Activated T-helper 2 cell treated with anti-CD3 and anti-CD28 coated beads, Interferon-gamma antibody, Interleukin-2, Interleukin-4, amounts not matched to agents 10 μg/mL and 5 μg/mL and 100 μg/mL, durations not matched to agents 14 hours and 24 hours and 36 hours (primary cell): ENCODE measurements around the gene AKAP13. TPM values are rescaled to one million over a fixed set of nuclear protein-coding genes. Genes with fewer than 3 reads are reported as not detected.

ENCODE experiments used
- DNase-seq: peaks from one replicate; pipeline ENCODE4 v3.0.0; 2021; ENCODE audit warnings: low spot score
- H3K27ac Mint-ChIP-seq: one replicate; pipeline ENCODE4 v1.8.0; 2021; ENCODE audit warnings: mixed read lengths
- H3K27me3 Mint-ChIP-seq: one replicate; pipeline ENCODE4 v1.8.0; 2021; ENCODE audit warnings: low read depth, mixed read lengths
- H3K36me3 Mint-ChIP-seq: one replicate; pipeline ENCODE4 v1.8.0; 2021; ENCODE audit warnings: low read depth, mixed read lengths
- H3K4me1 Mint-ChIP-seq: one replicate; pipeline ENCODE4 v1.8.0; 2021; ENCODE audit warnings: low read depth, mixed read lengths
- H3K4me3 Mint-ChIP-seq: one replicate; pipeline ENCODE4 v1.8.0; 2021; ENCODE audit warnings: low read depth, mild to moderate bottlenecking, moderate library complexity, mixed read lengths
- H3K9me3 Mint-ChIP-seq: one replicate; pipeline ENCODE4 v1.8.0; 2021; ENCODE audit warnings: mixed read lengths
- intact Hi-C: fragments of 100-400 bp; cut with micrococcal nuclease; formaldehyde crosslinking; loops from one replicate; pipeline ENCODE4 v1.15.1; 2023
- total RNA-seq: library from RNA; stranded (reverse); gene quantifications from 2 replicates; pipeline ENCODE4 v1.2.3, GENCODE V29; 2022

AKAP13 gene
- total RNA-seq, 1 donor from 2014 or later: 92.1 TPM

DNA sequence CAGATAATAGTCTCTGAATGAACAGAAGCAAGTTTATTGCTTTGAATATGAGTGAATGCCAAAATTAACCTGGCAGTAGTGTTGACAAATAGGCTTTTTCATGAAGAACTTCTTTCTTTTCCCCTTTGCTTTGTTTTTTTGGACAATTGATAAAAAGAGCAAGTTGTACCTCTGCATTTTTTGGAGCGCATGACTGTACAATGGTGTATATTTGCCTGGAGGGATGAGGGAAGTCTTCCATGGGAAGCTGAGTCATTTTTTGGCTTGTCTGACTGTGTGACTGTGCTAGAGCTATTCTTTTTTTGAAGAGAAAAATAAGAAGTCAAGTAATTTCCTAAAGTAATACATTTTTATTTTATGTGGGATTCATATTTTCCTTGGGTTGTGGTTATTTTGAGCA, 227.4 kb downstream of the AKAP13 start:
- peak overlapping the region; percentile 68 for H3K27ac Mint-ChIP-seq
- DNase-seq: no peak
- no peaks in the 10 kb centered on the region for H3K27me3 Mint-ChIP-seq
- peaks cover 35% of the 10 kb centered on the region for H3K36me3 Mint-ChIP-seq
- peaks cover 26% of the 10 kb centered on the region for H3K4me1 Mint-ChIP-seq
- no peaks in the 10 kb centered on the region for H3K9me3 Mint-ChIP-seq
- intact Hi-C loops: no loop called here
- no peak overlapping the region for H3K4me3 Mint-ChIP-seq

DNA sequence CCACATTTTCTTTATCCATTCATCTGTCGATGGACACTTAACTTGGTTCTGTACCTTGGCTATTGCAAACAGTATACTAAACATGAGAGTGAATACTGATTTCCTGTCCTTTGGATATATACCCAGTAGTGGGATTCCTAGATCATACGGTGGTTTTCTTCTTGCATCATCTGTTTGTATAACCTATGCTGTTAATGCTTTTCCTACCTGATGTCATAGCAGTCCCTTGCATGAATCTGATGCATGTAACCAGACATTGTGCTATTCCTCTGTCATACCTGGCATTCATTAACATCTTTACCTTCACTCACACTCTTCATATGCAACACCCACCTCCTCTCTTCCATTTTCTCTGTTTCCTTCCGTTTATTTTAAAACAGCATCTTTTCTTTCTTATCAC, 229.1 kb downstream of the AKAP13 start:
- Mint-ChIP-seq H3K4me3 (no peak overlapping the region), H3K27ac (no peak overlapping the region), H3K4me1 (peaks cover 24% of the 10 kb centered on the region), H3K36me3 (peaks cover 30% of the 10 kb centered on the region), H3K9me3 (no peaks in the 10 kb centered on the region), H3K27me3 (no peaks in the 10 kb centered on the region)
- intact Hi-C loops: no loop called here
- no peak for DNase-seq

DNA sequence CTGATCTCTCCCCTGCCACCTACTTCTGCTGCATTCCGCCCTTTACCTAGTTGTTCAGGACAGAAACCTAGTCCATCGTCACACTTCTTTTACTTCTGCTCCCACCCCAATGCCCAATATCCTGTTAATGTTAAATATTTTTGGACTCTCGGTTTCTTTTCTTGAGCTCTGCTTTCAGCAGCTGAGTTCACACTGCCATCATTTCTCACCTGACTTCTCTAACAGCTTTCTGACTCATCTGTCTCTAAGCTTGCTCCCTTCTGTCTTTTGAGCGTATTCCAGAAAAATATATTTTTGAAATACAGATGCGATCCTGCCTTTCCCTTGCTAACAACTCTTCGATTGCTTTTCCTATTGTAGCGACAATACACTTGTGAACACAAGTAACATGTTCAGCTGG, 231.0 kb downstream of the AKAP13 start:
- H3K27ac Mint-ChIP-seq: no peak overlapping the region
- H3K4me3 Mint-ChIP-seq: no peak overlapping the region
- H3K4me1 Mint-ChIP-seq: peaks cover 32% of the 10 kb centered on the region
- peaks cover 29% of the 10 kb centered on the region for H3K36me3 Mint-ChIP-seq
- H3K27me3 Mint-ChIP-seq: no peaks in the 10 kb centered on the region
- no peaks in the 10 kb centered on the region for H3K9me3 Mint-ChIP-seq
- no peak for DNase-seq
- intact Hi-C loops: no loop called here

DNA sequence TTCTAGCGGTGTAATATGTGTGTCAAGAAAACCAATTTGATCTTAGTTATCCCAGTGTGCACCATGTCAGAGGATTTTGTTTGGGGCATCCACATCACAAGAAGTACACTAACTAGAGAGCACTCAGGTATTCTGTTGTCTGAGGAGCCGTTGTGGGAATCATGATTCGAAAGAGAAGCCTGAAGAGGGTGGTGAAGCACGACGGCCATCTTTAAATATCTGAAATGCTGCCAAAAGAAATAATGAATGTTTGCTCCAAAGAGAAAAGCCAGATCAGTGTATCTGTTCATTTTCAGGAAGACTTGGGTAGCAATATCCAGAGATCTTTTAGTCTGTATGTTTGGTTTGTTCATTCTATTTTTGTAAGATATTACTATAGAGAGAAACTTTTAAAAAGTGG, 233.7 kb downstream of the AKAP13 start:
- Mint-ChIP-seq H3K4me3 (no peak overlapping the region), H3K36me3 (peaks cover 16% of the 10 kb centered on the region), H3K9me3 (no peaks in the 10 kb centered on the region), H3K27ac (no peak overlapping the region), H3K4me1 (peaks cover 20% of the 10 kb centered on the region), H3K27me3 (no peaks in the 10 kb centered on the region)
- no peak for DNase-seq
- intact Hi-C loops: no loop called here

DNA sequence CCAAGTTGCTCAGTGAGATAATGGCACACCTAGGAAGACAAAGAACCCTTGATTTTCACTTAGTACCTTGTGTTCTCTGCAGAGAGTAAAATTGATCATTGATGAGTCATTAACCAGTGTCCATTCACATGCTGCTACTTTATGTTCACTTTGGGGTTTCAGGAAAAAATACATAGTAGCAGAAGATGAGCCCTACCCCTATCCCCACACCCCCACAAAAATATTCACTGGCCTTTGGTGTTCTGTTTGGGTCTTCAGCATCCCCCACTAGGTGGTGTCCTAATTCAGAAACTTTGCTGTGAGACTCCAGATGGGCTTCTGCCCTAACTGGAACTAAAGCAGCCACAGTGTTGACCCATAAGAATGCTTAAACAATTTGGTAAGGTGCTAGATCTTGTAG, 235.5 kb downstream of the AKAP13 start:
- Mint-ChIP-seq H3K27me3 (no peaks in the 10 kb centered on the region), H3K27ac (peak overlapping the region; percentile 28), H3K36me3 (peaks cover 15% of the 10 kb centered on the region), H3K9me3 (no peaks in the 10 kb centered on the region), H3K4me1 (peaks cover 20% of the 10 kb centered on the region), H3K4me3 (no peak overlapping the region)
- no peak for DNase-seq
- intact Hi-C loops: loop anchor here (5.0 kb wide), 3 partner anchors 71 to 176 kb away; partner anchors contain the start of gene KLHL25

DNA sequence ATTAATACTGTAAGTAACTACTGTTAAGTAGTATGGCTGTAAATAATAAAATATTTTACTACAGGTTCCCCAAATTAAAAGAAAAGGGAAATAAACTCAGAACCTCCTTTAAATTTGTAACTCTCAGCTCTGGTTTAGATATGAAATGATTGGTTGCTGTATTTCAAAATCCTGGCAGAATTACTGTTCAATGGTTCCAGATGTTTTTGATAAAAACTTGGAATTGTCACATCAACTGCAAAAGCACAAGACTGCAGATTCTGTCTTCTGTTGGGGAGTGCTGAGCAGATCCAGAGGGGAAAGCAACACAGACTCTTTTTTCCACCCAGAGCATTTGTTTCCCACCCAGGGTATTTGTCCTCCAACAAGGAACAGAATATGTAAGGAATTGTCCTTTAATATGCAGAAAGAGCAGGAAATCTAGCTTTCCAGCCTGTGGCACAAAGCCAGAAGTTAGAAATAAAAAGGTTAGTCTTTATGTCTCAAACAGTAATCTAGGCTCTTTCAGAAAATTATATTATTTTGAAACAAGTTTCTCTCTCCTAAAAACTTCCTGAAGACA, 236.2 kb downstream of the AKAP13 start:
- H3K4me3 Mint-ChIP-seq: no peak overlapping the region
- H3K36me3 Mint-ChIP-seq: peaks cover 8% of the 10 kb centered on the region
- intact Hi-C loops: loop anchor here (5.0 kb wide), 3 partner anchors 71 to 176 kb away; partner anchors contain the start of gene KLHL25
- no peaks in the 10 kb centered on the region for H3K27me3 Mint-ChIP-seq
- no peak overlapping the region for H3K27ac Mint-ChIP-seq
- no peak for DNase-seq
- H3K9me3 Mint-ChIP-seq: no peaks in the 10 kb centered on the region
- H3K4me1 Mint-ChIP-seq: peaks cover 14% of the 10 kb centered on the region

DNA sequence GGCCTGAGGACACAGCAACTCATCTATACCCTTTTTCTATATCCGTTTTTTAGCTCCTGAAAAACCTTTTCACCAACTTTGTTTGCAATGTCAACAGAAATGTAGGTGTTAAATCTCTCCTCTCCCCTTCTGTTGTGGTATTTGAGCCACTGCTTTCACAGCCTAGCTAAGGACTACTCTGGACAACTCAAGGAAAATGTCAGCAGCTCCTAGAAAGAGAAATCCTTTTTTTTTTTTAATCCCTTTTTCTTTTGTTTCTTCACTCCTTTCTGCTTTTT, 237.8 kb downstream of the AKAP13 start:
- no peak for DNase-seq
- H3K36me3 Mint-ChIP-seq: peaks cover 10% of the 10 kb centered on the region

DNA sequence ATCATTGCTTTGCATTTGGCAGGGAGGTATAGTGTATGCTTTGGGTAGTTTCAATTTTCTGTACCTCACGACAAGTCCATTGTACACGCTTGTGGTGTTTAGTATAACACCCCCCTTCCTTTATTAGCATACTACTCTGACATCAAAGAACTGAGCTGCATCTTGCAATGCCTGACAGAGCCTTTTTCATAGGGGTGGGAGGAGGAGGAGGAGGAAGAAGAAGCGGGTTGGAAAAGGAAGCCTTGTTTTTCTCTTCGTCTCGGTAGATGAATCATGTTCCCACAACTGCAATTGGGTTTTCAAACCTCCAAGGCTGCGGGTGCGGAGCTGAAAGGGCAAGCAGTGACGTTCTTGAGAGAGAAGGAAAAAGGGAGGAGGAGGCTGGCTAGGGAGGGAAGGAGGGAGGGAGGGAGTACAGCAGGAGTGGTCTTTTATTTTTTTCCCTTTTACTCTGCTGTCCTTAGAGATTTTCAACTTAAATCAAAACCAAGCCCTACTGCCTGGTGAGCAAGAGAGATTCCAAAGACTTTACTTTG, 238.6 kb downstream of the AKAP13 start:
- H3K27me3 Mint-ChIP-seq: no peaks in the 10 kb centered on the region
- intact Hi-C loops: loop anchor here (1.0 to 5.0 kb wide), 7 partner anchors 28 to 173 kb away; partner anchors contain the start of gene KLHL25
- no peak overlapping the region for H3K27ac Mint-ChIP-seq
- H3K36me3 Mint-ChIP-seq: peaks cover 15% of the 10 kb centered on the region
- peaks cover 31% of the 10 kb centered on the region for H3K4me1 Mint-ChIP-seq
- H3K4me3 Mint-ChIP-seq: no peak overlapping the region
- H3K9me3 Mint-ChIP-seq: no peaks in the 10 kb centered on the region
- DNase-seq: peak; percentile 33

More for the DNA sequence above, 237.8 kb downstream of the AKAP13 start:
- Mint-ChIP-seq H3K27me3 (no peaks in the 10 kb centered on the region), H3K4me3 (no peak overlapping the region), H3K27ac (no peak overlapping the region), H3K9me3 (no peaks in the 10 kb centered on the region), H3K4me1 (peaks cover 23% of the 10 kb centered on the region)
- intact Hi-C loops: loop anchor here (2.0 to 5.0 kb wide), 6 partner anchors 29 to 174 kb away; partner anchors contain the start of gene KLHL25

DNA sequence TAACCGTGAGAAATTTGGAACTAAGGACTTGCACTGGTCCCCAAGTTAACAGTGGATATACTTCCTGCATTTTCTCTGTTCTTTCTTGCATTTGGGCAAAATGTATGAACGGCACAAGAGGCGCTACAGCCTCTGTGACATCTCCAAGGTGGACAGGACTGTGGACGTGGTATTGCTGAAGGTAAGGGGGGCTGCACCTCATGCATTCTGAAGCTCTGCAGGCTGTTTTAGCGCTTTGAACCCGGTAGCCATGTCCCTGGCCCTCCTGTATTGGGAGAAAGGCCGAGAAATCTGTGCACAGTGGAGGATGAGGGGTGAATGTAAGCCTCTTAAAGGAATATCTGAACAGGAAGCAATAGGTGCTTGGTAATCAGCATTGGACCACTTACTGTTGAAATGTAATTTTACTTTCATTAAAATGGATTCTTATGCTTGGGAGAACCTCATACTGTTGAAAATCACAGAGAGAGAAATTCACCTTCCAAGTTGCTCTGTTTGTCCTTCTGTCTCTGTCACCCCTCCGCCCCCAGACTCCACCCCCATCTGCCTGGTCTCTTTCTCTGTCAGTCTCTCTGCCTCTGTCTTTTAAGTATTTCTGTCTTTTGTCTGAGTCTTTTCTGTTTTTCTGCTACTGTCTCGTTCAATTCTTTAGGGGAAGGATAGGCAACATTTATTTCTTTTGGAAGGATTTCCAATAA, 239.7 kb downstream of the AKAP13 start:
- H3K9me3 Mint-ChIP-seq: no peaks in the 10 kb centered on the region
- no peak overlapping the region for H3K27ac Mint-ChIP-seq
- H3K27me3 Mint-ChIP-seq: no peaks in the 10 kb centered on the region
- H3K4me1 Mint-ChIP-seq: peaks cover 42% of the 10 kb centered on the region
- intact Hi-C loops: loop anchor here (1.0 to 5.0 kb wide), 8 partner anchors 23 to 172 kb away; partner anchors contain the start of gene KLHL25
- peaks cover 21% of the 10 kb centered on the region for H3K36me3 Mint-ChIP-seq
- DNase-seq: no peak
- H3K4me3 Mint-ChIP-seq: no peak overlapping the region

DNA sequence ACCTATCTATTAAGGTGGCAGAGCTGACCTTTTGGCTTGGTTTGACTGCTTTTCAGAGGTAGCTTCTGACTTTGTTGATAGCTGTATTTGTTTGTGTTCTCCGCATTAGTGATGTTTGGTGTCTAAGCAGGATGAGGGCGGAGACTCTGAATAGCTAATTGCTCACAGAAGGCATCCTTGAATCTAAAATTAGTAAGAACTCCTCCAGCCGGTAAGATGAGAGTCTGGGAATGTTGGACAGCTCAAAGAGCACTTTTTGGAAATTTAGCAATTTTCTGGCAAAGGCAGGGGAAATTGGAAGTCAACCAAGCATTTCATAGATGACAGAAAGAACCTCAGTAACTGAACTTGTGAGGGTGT, 240.3 kb downstream of the AKAP13 start:
- Mint-ChIP-seq H3K4me3 (no peak overlapping the region), H3K27ac (no peak overlapping the region), H3K9me3 (no peaks in the 10 kb centered on the region), H3K4me1 (peaks cover 44% of the 10 kb centered on the region), H3K36me3 (peaks cover 26% of the 10 kb centered on the region), H3K27me3 (no peaks in the 10 kb centered on the region)
- intact Hi-C loops: loop anchor here (2.0 kb wide), 1 partner anchor 24 kb away; no protein-coding TSS in a partner anchor
- DNase-seq: no peak

DNA sequence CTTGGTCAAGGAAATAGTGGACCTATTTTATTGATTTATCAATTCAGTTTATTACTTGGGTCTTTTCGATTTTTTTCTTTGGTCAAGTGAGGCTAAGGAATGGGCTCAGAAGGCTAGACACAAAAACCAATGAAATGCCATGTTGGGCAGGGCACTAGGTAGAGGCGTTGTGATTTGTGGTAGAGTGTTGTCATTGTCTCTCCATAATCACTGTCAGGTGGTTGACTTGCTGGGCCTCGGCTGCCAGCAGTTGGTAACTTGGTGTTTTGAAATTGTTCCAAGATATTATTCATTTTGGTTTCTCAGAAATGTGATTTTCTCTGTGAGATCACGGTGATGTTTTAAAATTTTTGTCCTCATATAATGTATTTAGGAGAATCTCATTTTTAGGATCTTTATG, 240.7 kb downstream of the AKAP13 start:
- H3K4me3 Mint-ChIP-seq: no peak overlapping the region
- H3K9me3 Mint-ChIP-seq: no peaks in the 10 kb centered on the region
- intact Hi-C loops: loop anchor here (2.0 kb wide), 1 partner anchor 24 kb away; no protein-coding TSS in a partner anchor
- peaks cover 27% of the 10 kb centered on the region for H3K36me3 Mint-ChIP-seq
- no peaks in the 10 kb centered on the region for H3K27me3 Mint-ChIP-seq
- peaks cover 42% of the 10 kb centered on the region for H3K4me1 Mint-ChIP-seq
- no peak for DNase-seq
- H3K27ac Mint-ChIP-seq: no peak overlapping the region

DNA sequence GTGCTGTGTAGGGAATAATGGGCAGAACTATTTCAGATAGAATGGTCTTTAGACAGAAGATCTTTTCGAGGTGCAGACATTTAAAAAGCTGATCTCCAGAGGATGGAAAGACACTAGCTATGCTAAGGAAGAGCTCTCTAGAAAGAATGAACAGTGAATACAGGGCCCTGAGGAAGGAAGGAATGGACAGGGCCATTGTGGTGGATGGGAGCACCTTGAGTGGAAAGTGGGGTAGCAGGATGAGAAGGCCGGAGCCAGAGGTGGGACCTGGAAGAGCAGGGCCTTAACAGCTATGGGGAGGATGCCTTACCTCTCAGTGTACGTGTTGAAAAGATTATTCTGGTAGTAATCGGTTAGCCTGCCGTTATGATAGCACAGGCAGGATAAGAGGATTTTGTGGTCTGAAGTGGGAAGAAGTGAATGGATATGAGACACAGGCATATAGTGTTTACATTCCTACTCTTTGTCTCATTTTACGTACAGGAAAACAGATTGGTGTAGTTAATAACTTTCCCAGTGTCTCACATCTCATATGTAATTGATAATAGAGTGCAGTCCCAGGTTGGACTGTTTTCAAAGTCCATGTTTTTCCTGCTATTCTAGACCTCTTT, 241.9 kb downstream of the AKAP13 start:
- intact Hi-C loops: no loop called here
- Mint-ChIP-seq H3K9me3 (no peaks in the 10 kb centered on the region), H3K4me3 (peak overlapping the region; percentile 43), H3K36me3 (peaks cover 37% of the 10 kb centered on the region), H3K4me1 (peaks cover 46% of the 10 kb centered on the region), H3K27me3 (no peaks in the 10 kb centered on the region), H3K27ac (peak overlapping the region; percentile 10)
- no peak for DNase-seq
